ENCODE measurements around the gene MRPL48.
A peak's percentile ranks its signal among the peaks of the same experiment; 100 is the strongest.
"Not testable (repeated sequence)": the region's sequence is repeated elsewhere in the genome, so short reads cannot be mapped to it uniquely, and the experiment has no call there.

MRPL48 gene

DNA sequence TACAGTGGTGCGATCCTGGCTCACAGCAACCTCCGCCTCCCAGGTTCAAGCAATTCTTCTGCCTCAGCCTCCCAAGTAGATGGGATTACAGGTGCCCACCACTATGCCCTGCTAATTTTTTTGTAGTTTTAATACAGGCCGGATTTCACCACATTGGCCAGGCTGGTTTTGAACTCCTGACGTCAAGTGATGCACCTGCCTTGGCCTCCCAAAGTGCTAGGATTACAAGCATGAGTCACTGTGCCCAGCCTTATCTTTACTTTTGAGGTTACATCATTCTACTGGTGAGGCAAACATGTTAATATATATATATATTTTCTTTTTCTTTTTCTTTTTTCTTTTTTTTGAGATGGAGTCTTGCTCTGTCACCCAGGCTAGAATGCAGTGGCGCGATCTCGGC lies 16.9 kb upstream of the MRPL48 start:
- not testable (repeated sequence) for H3K27ac ChIP-seq (ENCODE audit: low read depth, low read length); H3K4me3 ChIP-seq (ENCODE audit: low read depth in 1 of 5, low read length in 5 of 5); H3K36me3 ChIP-seq (ENCODE audit: control insufficient read depth in 5 of 5, insufficient read depth in 5 of 5, low read length in 5 of 5); H3K4me1 ChIP-seq (ENCODE audit: control insufficient read depth in 5 of 5, insufficient read depth in 5 of 5, low read length in 5 of 5); H3K9ac ChIP-seq (ENCODE audit: low read length in 5 of 5); H3K9me3 ChIP-seq (ENCODE audit: control insufficient read depth in 5 of 5, low read length in 5 of 5); H3K27me3 ChIP-seq (ENCODE audit: control insufficient read depth in 5 of 5, insufficient read depth in 4 of 5, low read length in 5 of 5)

DNA sequence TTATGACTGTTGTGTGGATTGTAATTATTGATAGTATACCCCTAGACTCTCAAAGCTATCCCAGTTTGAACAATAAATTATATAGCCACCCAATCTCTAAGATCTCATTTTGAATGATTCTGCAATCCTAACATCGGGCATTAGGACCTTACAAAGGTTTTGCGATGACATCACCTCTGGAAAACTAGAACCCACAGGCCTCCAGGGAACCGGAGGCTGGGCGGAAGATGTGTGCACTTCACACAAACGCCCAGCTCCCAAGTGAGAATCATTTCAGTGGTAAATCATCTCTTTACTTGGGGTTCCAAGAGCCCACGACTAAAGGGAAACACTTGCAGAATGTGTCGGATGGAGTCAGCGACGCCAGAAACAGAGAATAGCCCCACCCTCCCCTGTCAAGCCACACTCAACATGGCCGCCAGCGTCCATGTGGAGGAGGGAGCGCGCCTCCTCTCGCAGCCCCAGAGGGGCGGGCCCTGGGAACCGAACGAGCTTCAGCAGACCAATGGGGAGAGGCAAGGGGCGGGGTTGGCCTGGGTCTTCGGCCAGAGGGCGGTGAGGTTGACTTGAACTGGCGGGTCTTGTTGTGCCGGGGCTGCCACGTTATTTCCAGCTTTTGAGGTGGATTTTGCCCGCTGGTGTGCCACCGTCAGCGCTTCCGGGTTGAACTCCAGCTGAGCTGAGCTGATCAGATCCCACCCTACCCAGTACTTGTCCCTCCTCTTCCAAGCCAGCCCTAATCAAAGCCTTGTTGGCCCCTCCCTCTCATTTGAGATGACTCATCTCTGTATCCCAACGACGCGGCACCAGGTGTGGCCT lies 8.4 kb upstream of the MRPL48 start:
- no peaks in the 10 kb centered on the region for H3K9me3 ChIP-seq (ENCODE audit: control insufficient read depth in 5 of 5, low read length in 5 of 5)
- H3K4me3 ChIP-seq (ENCODE audit: low read depth in 1 of 5, low read length in 5 of 5) = peak overlapping the region; percentile 70 to 97 (median 92)
- H3K4me1 ChIP-seq (ENCODE audit: control insufficient read depth in 5 of 5, insufficient read depth in 5 of 5, low read length in 5 of 5) = peaks cover 0 to 7% (median 3%) of the 10 kb centered on the region in 5 donors
- no peaks in the 10 kb centered on the region for H3K27me3 ChIP-seq (ENCODE audit: control insufficient read depth in 5 of 5, insufficient read depth in 4 of 5, low read length in 5 of 5)
- H3K9ac ChIP-seq (ENCODE audit: low read length in 5 of 5) = peak overlapping the region; percentile 68 to 92 (median 82)
- peak overlapping the region; percentile 96 for H3K27ac ChIP-seq (ENCODE audit: low read depth, low read length)
- no peaks in the 10 kb centered on the region for H3K36me3 ChIP-seq (ENCODE audit: control insufficient read depth in 5 of 5, insufficient read depth in 5 of 5, low read length in 5 of 5)

DNA sequence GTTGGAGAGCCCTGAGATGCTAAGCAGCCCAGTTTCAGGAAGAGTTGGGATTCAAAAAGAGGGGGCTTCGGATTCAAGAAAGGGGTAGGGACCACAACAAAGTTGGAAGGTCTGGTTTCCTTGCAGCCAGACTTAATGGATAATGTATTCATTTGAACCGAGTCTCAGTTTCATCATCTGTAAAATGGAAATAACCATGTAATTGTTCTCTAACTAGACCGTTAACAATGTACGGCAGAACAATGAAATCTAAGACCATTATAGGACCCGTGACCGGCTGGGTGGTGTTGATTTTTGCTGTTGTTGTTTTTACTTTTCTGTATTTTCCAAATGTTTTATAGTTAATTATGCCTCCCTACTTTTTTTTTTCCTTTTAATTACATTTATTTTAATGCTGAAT lies 6.4 kb upstream of the MRPL48 start:
- Histone ChIP-seq H3K4me3 (ENCODE audit: low read depth in 1 of 5, low read length in 5 of 5) (no peak overlapping the region), H3K9ac (ENCODE audit: low read length in 5 of 5) (no peak overlapping the region), H3K27me3 (ENCODE audit: control insufficient read depth in 5 of 5, insufficient read depth in 4 of 5, low read length in 5 of 5) (no peaks in the 10 kb centered on the region), H3K4me1 (ENCODE audit: control insufficient read depth in 5 of 5, insufficient read depth in 5 of 5, low read length in 5 of 5) (peaks cover 0 to 8% (median 3%) of the 10 kb centered on the region in 5 donors), H3K27ac (ENCODE audit: low read depth, low read length) (no peak overlapping the region), H3K9me3 (ENCODE audit: control insufficient read depth in 5 of 5, low read length in 5 of 5) (no peaks in the 10 kb centered on the region), H3K36me3 (ENCODE audit: control insufficient read depth in 5 of 5, insufficient read depth in 5 of 5, low read length in 5 of 5) (no peaks in the 10 kb centered on the region)

DNA sequence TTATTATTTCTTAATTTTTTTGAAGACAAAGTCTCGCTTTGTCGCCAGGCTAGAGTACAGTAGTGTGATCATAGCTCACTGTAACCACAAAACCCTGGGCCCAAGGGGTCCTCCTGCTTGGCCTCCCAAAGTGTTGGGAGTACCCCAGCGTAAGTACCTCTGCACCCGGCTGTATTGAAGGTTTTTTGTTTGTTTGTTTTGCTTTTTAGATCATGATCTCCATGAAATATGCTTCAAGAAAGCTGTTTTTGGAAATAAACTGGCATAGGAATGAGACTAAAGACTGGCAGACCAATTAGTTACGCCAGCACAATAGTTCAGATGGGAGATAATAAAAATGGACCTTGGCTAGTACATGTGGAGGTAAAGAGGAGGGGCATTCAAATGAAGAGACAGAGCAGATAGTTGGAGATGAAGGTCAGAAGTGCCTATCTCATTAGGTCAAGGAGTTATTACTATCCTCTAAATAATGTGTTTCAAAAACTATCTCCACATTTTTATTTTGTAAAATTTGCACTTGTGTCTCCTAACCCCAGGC lies 4.1 kb upstream of the MRPL48 start:
- no peak overlapping the region for H3K9ac ChIP-seq (ENCODE audit: low read length in 5 of 5)
- no peak overlapping the region for H3K4me3 ChIP-seq (ENCODE audit: low read depth in 1 of 5, low read length in 5 of 5)
- H3K9me3 ChIP-seq (ENCODE audit: control insufficient read depth in 5 of 5, low read length in 5 of 5) = no peaks in the 10 kb centered on the region
- no peak overlapping the region for H3K27ac ChIP-seq (ENCODE audit: low read depth, low read length)
- no peaks in the 10 kb centered on the region for H3K27me3 ChIP-seq (ENCODE audit: control insufficient read depth in 5 of 5, insufficient read depth in 4 of 5, low read length in 5 of 5)
- H3K36me3 ChIP-seq (ENCODE audit: control insufficient read depth in 5 of 5, insufficient read depth in 5 of 5, low read length in 5 of 5) = no peaks in the 10 kb centered on the region
- H3K4me1 ChIP-seq (ENCODE audit: control insufficient read depth in 5 of 5, insufficient read depth in 5 of 5, low read length in 5 of 5) = peaks cover 0 to 20% (median 10%) of the 10 kb centered on the region in 5 donors

DNA sequence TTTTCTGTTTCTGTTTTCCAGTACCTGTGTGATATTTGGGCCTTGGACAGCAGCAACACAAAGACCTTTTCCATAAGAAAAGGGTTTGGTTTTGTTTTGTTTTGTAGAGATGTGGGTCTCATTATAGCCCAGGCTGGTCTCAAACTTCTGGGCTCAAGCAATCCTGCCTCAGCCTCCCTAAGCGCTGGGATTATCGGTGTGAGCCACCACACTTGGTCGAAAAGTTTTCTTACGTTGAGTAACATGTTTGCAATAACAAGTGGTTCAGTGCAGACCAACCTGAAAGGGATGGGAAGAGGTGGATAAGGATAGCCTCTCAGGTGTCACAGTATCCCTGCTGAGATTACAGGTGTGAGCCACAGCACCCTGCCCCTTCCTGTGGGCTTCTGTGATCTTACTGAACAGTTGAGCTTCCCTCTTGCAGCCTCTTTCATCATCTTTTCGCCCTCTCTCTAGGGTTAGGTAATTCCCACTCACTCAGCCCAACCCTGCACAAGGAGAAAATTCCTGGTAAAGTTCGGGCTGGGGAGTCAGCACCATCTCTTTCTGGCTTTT lies 3.5 kb upstream of the MRPL48 start:
- Histone ChIP-seq H3K36me3 (ENCODE audit: control insufficient read depth in 5 of 5, insufficient read depth in 5 of 5, low read length in 5 of 5) (no peaks in the 10 kb centered on the region), H3K27ac (ENCODE audit: low read depth, low read length) (no peak overlapping the region), H3K9ac (ENCODE audit: low read length in 5 of 5) (no peak overlapping the region), H3K9me3 (ENCODE audit: control insufficient read depth in 5 of 5, low read length in 5 of 5) (no peaks in the 10 kb centered on the region), H3K4me3 (ENCODE audit: low read depth in 1 of 5, low read length in 5 of 5) (no peak overlapping the region), H3K4me1 (ENCODE audit: control insufficient read depth in 5 of 5, insufficient read depth in 5 of 5, low read length in 5 of 5) (peaks cover 0 to 26% (median 13%) of the 10 kb centered on the region in 5 donors), H3K27me3 (ENCODE audit: control insufficient read depth in 5 of 5, insufficient read depth in 4 of 5, low read length in 5 of 5) (no peaks in the 10 kb centered on the region)

DNA sequence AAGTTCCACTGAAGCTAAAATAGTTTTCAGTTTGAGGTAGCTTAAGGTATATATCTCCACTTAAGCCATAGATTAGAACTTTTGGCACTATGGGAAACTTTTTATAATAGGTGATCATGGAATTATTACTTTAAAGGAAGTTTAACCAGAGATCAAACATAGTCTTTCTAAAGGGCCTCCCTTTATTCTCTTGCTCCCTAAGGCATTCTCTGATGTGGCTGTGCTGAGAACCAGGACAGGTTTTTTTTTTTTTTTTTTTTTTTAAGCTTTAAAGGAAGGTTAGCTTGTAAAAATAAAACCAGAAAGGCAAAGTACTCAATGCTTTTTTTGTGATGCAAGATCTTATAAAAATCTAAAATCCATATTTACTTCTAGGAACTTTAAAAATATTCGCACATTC lies 2.9 kb upstream of the MRPL48 start:
- peaks cover 0 to 27% (median 13%) of the 10 kb centered on the region in 5 donors for H3K4me1 ChIP-seq (ENCODE audit: control insufficient read depth in 5 of 5, insufficient read depth in 5 of 5, low read length in 5 of 5)
- H3K4me3 ChIP-seq (ENCODE audit: low read depth in 1 of 5, low read length in 5 of 5) = no peak overlapping the region
- no peaks in the 10 kb centered on the region for H3K27me3 ChIP-seq (ENCODE audit: control insufficient read depth in 5 of 5, insufficient read depth in 4 of 5, low read length in 5 of 5)
- H3K36me3 ChIP-seq (ENCODE audit: control insufficient read depth in 5 of 5, insufficient read depth in 5 of 5, low read length in 5 of 5) = no peaks in the 10 kb centered on the region
- H3K27ac ChIP-seq (ENCODE audit: low read depth, low read length) = no peak overlapping the region
- no peak overlapping the region for H3K9ac ChIP-seq (ENCODE audit: low read length in 5 of 5)
- H3K9me3 ChIP-seq (ENCODE audit: control insufficient read depth in 5 of 5, low read length in 5 of 5) = no peaks in the 10 kb centered on the region

DNA sequence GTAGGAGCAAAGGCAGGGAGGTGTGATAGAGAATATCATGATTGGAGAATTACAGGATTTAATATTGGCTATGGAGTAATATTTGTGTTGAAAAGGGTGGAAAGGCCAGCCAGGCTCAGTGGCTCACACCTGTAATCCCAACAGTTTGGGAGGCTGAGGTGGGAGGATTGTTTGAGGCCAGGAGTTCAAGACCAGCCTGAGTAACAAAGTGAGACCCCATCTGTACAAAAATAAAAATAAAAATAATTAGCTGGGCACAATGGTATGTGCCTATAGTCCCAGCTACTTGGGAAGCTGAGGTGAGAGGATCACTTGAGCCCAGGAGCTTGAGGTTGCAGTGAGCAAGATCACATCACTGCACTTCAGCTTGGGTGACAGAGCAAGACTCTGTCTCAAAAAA lies 2.2 kb upstream of the MRPL48 start:
- H3K27ac ChIP-seq (ENCODE audit: low read depth, low read length); H3K4me3 ChIP-seq (ENCODE audit: low read depth in 1 of 5, low read length in 5 of 5); H3K36me3 ChIP-seq (ENCODE audit: control insufficient read depth in 5 of 5, insufficient read depth in 5 of 5, low read length in 5 of 5); H3K27me3 ChIP-seq (ENCODE audit: control insufficient read depth in 5 of 5, insufficient read depth in 4 of 5, low read length in 5 of 5); H3K9me3 ChIP-seq (ENCODE audit: control insufficient read depth in 5 of 5, low read length in 5 of 5): not testable (repeated sequence)
- H3K4me1 ChIP-seq (ENCODE audit: control insufficient read depth in 5 of 5, insufficient read depth in 5 of 5, low read length in 5 of 5) = peaks cover 0 to 24% (median 13%) of the 10 kb centered on the region in 5 donors
- H3K9ac ChIP-seq (ENCODE audit: low read length in 5 of 5) = peak overlapping the region in 1 of 5 donors; percentile 10

DNA sequence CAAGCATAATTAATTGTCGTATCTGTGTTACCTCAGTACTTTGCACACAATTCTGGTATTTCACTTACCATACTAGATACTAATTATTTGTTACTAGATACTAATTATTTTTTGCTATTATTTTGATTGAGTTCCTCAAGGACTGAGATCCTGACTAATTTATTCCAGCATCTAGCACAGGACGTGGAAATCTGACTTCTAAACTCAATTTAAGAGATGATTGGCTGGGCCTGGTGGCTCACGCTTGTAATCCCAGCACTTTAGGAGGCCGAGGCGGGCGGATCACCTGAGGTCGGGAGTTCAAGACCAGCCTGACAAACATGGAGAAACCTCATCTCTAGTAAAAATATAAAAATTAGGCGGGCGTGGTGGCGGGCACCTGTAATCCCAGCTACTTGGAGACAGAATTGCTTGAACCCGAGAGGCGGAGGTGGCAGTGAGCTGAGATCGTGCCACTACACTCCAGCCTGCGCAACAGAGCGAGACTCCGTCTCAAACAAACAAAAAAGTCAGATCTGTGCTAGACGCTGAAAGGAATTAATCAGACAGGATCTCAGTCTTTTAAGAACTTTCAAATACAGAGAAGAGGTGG lies 527 bp upstream of the MRPL48 start:
- Histone ChIP-seq H3K36me3 (ENCODE audit: control insufficient read depth in 5 of 5, insufficient read depth in 5 of 5, low read length in 5 of 5) (no peaks in the 10 kb centered on the region), H3K9ac (ENCODE audit: low read length in 5 of 5) (peak overlapping the region in 4 of 5 donors; percentile 66 to 86 (median 76)), H3K4me3 (ENCODE audit: low read depth in 1 of 5, low read length in 5 of 5) (peak overlapping the region; percentile 90 to 99 (median 97)), H3K4me1 (ENCODE audit: control insufficient read depth in 5 of 5, insufficient read depth in 5 of 5, low read length in 5 of 5) (peaks cover 0 to 24% (median 13%) of the 10 kb centered on the region in 5 donors), H3K27me3 (ENCODE audit: control insufficient read depth in 5 of 5, insufficient read depth in 4 of 5, low read length in 5 of 5) (no peaks in the 10 kb centered on the region), H3K27ac (ENCODE audit: low read depth, low read length) (peak overlapping the region; percentile 63), H3K9me3 (ENCODE audit: control insufficient read depth in 5 of 5, low read length in 5 of 5) (no peaks in the 10 kb centered on the region)

DNA sequence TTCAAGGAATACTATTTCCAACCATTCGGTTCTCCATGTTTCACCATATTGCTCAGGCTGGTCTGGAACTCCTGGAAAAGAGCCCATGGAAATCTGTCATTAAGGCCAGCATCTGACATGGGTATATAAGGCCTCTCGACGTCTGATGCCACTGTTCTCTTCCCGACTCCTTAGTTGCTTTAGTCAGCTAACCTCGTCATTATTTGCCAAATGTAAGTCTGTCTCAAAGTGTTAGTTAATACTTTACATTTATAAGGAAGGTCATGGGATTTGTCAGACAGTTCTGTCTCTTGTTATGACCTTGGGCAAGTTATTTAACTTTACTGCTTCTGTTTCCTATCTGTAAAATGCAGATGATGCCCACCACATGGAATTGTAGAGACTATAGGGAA lies 1.6 kb downstream of the MRPL48 start:
- Histone ChIP-seq H3K9me3 (ENCODE audit: control insufficient read depth in 5 of 5, low read length in 5 of 5) (no peaks in the 10 kb centered on the region), H3K4me3 (ENCODE audit: low read depth in 1 of 5, low read length in 5 of 5) (no peak overlapping the region), H3K9ac (ENCODE audit: low read length in 5 of 5) (no peak overlapping the region), H3K27ac (ENCODE audit: low read depth, low read length) (peak overlapping the region; percentile 63), H3K27me3 (ENCODE audit: control insufficient read depth in 5 of 5, insufficient read depth in 4 of 5, low read length in 5 of 5) (no peaks in the 10 kb centered on the region), H3K4me1 (ENCODE audit: control insufficient read depth in 5 of 5, insufficient read depth in 5 of 5, low read length in 5 of 5) (peaks cover 0 to 21% (median 13%) of the 10 kb centered on the region in 5 donors), H3K36me3 (ENCODE audit: control insufficient read depth in 5 of 5, insufficient read depth in 5 of 5, low read length in 5 of 5) (no peaks in the 10 kb centered on the region)

DNA sequence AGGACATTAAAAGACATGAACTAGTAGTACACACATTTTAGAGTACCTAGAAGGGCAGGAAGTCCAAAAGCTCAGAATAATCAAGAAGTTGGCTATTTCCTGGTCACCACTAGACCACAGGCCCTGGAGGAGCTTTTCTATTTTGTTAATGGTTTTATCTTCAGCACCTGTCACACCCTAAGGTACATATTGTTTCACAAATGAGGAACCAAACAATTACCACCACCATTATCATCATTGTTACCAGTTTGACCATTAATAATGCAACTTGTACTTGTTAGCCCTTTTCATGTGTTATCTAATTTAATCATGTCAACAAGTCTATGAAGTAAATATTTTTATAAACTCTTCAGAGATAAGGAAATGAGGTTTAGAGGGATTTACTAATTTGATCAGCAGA lies 4.9 kb downstream of the MRPL48 start:
- H3K27ac ChIP-seq (ENCODE audit: low read depth, low read length) = no peak overlapping the region
- H3K9ac ChIP-seq (ENCODE audit: low read length in 5 of 5) = no peak overlapping the region
- H3K9me3 ChIP-seq (ENCODE audit: control insufficient read depth in 5 of 5, low read length in 5 of 5) = no peaks in the 10 kb centered on the region
- peaks cover 0 to 14% (median 9%) of the 10 kb centered on the region in 5 donors for H3K36me3 ChIP-seq (ENCODE audit: control insufficient read depth in 5 of 5, insufficient read depth in 5 of 5, low read length in 5 of 5)
- no peak overlapping the region for H3K4me3 ChIP-seq (ENCODE audit: low read depth in 1 of 5, low read length in 5 of 5)
- H3K4me1 ChIP-seq (ENCODE audit: control insufficient read depth in 5 of 5, insufficient read depth in 5 of 5, low read length in 5 of 5) = peaks cover 0 to 15% (median 5%) of the 10 kb centered on the region in 5 donors
- no peaks in the 10 kb centered on the region for H3K27me3 ChIP-seq (ENCODE audit: control insufficient read depth in 5 of 5, insufficient read depth in 4 of 5, low read length in 5 of 5)

Data from subcutaneous abdominal adipose tissue (tissue), 5 donors.